NAMALWA (cell line): ENCODE data around the gene TMEM164.
A peak's percentile ranks its signal among the peaks of the same experiment; 100 is the strongest.
"Not testable (repeated sequence)": the region's sequence is repeated elsewhere in the genome, so short reads cannot be mapped to it uniquely, and the experiment has no call there.

ENCODE experiments used
- DNase-seq: peaks from one replicate; pipeline ENCODE4 v3.0.0-alpha.2; 2015; ENCODE audit warnings: low spot score

TMEM164 gene

DNA sequence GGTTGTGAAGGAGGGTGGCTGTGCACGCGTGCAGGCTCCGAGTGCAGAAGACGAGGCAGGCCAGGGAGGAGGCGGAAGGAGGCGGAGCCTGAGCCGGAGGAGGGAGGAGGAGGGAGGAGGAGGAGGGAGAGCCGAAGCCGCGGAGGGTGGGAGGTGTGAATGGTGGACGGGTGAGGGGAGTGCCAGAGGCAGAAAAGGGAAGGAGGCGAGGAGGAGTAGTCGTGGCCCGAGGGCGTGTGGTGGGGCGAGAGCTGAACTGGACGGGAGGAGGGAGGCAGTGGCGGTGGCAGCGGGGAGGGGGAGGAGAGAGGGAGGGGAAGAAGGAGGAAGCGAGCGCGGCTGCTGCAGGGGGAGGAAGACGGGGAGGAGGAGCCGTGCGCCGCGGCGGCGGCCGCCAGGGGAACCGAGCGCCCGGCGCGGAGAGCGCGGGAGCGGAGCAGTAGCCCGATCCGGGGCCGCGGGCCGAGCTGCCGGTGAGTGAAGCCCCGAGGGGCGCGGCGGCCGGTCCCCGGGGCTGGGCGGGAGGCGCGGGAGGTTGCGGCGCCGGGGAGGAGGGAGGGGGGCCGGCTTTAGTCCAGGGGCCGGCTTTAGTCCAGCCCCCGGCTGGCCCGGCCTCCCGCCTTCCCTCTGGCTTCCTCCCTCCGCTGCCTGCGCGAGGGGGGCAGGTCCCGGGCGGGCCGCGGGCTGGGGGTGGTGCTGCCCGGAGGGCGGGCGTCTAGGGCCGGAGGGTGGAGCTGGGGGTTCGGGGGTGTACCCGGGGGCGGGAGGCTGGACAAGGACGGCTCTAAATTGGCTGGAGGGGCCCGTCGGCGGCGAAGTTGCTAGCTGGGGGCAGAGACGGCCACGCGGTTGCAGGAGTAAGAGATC lies at the start of gene TMEM164:
Gene TMEM164 (plus strand): TSS at position 815 of the 867 bp plus-strand sequence. CDS start 661 bp downstream, outside the sequence.
- peak; percentile 79 for DNase-seq

- no peak for DNase-seq
These were observed 48.6 kb upstream of the TMEM164 start for GRCh38 chrX:109954333-109954732.

DNA sequence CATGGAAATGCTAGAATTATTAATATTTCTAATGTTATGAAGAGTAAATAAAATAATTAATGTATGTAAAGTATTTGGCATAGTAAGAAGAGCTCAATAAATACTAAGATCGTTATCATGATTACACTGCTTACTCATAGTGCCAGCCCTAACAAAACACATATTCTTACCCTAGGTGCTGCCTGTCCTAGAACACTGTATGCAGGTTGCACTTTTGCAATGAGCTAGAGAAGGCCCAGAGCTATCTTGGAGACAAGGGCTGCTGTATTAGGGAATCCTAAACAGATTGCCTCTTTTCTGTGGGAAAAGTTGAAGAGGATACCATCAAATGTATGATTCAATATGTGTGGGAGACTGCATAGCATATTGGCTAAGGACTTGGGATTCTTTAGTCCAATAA lies 48.0 kb upstream of the TMEM164 start:
- DNase-seq = no peak

DNA sequence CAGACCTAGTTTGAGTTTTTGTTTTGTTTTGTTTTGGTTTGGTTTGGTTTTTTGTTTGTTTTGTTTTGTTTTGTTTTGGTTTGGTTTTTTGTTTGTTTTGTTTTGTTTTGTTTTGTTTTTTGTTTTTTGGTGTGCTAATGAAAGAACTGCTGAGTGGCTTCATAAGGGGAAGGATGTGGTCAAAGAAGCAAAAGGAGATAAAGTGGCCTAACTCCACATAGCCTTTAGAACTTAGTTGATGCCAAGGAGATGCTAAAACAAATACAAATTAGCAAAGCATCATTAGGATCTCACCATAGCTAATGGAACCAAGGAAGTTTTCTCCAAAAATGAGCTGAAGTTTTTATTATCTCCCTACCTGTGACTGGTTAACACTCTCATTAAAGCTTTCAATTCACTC lies 44.6 kb upstream of the TMEM164 start:
- no peak for DNase-seq

GRCh38 chrX:109959356-109959871 lies 43.5 kb upstream of the TMEM164 start:
- DNase-seq = no peak

GRCh38 chrX:109964390-109964789 lies 38.5 kb upstream of the TMEM164 start:
- no peak for DNase-seq

DNA sequence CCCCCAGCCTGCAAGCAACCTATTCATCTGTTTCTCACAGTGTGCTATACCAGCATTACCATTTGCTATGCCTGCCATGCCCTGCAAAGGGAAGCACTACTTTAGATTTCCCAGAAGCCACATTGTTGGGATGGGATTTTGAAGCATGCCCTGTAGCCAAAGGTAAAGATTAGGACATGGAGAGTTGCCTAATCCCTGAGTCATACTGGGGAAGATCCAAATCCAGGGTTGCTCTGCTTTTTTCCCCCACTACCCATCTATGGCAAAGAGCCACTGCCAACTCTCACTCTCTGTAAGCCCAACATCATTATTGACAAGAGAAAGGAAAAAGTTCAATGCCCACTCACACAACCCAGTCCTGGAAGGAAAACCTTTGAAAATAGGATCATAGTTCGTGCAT lies 36.7 kb upstream of the TMEM164 start:
- DNase-seq = no peak

DNA sequence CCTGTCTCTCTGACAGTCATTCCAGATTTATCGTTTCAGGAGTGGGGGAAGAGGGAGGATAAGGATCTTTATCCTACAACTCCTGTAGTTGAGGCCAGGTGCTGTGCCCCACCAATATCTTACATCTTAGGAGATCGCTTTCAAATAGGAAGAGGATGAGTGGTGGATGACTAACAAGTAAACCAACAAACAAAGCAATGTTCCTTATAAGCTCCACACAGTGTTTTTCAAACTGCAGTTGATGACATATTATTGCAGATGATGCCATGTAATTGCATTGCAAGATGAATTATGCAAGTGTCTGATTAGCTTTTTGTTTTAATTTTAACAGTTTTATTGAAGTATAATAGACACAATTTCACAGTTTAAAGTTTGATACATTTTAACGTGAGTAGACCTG lies 35.8 kb upstream of the TMEM164 start:
- DNase-seq = no peak

GRCh38 chrX:109970841-109971240 lies 32.1 kb upstream of the TMEM164 start:
- DNase-seq = not testable (repeated sequence)

GRCh38 chrX:109974906-109975655 lies 27.8 kb upstream of the TMEM164 start:
- DNase-seq = no peak

GRCh38 chrX:109985210-109985609 lies 17.7 kb upstream of the TMEM164 start:
- not testable (repeated sequence) for DNase-seq

DNA sequence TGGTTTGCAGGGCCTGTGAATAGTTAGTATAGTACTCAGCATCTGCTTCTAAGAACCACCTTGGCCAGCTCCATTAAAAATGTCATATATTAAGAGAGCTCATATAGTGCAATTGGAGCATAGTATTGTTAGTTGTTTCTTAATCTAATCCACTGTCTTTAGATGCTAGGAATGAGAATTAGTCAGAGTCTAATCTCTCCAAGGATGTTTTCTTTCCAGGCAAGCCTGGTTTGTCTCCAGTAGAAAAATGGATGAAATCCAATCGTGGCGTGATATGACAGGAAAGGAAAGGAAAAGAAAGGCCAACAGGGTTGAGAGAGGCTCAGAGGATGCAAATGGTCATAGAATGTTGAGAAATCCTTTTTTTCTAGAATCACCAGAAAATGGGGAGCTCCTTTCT lies 15.0 kb upstream of the TMEM164 start:
- no peak for DNase-seq

- DNase-seq = no peak
These were observed 12.2 kb upstream of the TMEM164 start for GRCh38 chrX:109990582-109991276.

GRCh38 chrX:109992203-109992602 lies 10.7 kb upstream of the TMEM164 start:
- DNase-seq = no peak

DNA sequence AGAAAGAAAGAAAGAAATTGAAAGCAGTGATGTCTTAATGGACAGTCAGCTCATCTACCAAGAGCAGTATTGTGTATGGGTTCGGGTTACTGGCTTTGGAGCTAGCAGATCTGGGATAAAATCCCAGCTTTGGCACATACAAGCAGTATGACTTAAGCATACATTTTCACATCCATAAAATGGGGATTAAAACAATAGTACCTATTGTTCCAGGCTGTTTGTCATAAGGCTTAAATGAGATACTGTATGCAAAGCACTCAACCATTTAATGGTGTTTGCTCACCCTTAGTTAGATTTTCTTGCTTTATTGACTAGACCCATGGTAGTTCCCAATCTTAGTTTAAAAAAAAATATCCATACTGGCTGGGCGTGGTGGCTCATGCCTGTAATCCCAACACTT lies 7.8 kb upstream of the TMEM164 start:
- no peak for DNase-seq

DNA sequence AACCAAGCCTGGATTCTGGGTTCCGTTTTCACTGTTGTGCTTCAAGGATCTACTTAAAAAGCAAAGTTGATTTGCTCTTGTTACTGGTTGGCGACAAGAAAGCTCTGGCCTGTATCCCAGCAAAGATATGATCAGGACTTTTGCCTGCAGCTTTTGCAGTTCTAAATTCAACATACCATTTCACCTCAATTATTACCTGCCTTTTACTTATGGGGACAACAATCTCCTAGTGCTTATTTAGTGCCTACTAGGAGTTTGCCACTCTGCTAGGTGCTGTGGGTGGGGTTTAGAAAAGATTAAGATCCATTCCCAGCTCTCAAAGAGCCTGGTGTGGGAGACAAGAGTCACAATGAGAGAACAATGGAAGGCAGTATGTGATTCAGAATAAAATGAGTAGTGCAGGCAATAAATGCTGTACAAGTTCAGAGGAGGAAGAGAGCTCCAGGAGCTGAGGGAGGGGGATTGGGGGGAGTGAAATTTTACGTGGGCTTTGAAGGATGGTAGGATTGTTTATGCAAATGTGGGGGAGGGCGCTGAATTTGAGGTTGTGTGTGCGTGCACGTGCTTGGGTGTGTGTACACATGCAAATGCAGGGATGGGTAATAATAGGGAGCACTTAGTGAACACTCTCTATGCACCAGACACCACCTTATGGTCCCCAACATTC lies 5.0 kb upstream of the TMEM164 start:
- DNase-seq = peak; percentile 2

DNA sequence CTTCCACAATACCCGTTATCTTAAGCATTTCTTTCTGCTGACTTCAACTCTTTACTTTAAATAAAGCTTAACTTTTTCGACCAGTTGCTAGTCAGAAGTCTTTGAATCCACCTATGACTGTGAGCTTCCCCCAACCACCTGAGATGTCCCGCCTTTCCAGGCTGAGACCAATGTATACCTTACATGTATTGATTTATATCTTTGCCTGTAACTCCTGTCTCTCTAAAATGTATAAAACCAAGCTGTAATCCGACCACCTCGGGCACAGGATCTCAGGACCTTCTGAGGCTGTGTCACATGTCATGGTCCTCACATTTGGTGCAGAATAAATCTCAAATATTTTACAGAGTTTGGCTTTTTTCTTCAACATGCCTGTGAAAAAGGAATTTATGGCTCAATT lies 2.9 kb upstream of the TMEM164 start:
- DNase-seq = no peak

GRCh38 chrX:110000847-110001713 lies 1.8 kb upstream of the TMEM164 start:
- DNase-seq = peak; percentile 79

- DNase-seq = peak; percentile 0
These were observed 1.1 kb upstream of the TMEM164 start for GRCh38 chrX:110001740-110002299.
